GM12878 (cell line): ENCODE data around the gene ISL2. TPM values are rescaled to one million over a fixed set of nuclear protein-coding genes. Genes with fewer than 3 reads are reported as not detected.
A peak's percentile ranks its signal among the peaks of the same experiment; 100 is the strongest.

Experiments
- BHLHE40 ChIP-seq, 2 experiments: fragments of 450-650 bp in 1 of 2; IDR thresholded peaks; 2 replicates each; pipeline ENCODE4 v1.6.1; 2011 to 2017; ENCODE audit warnings: low read depth in 2 of 2, borderline replicate concordance in 1 of 2, improper control_type of control experiment in 1 of 2, low read length in 1 of 2, mild to moderate bottlenecking in 1 of 2
- BMI1 ChIP-seq: fragments of 450-650 bp; IDR thresholded peaks from 2 replicates; pipeline ENCODE4 v1.6.1; 2016; ENCODE audit warnings: mild to moderate bottlenecking, moderate library complexity, borderline replicate concordance
- BRCA1 ChIP-seq: IDR thresholded peaks from 2 replicates; pipeline ENCODE4 v1.6.1; 2011; ENCODE audit warnings: low read depth, low read length, improper control_type of control experiment
- CBX3 ChIP-seq: fragments of 200-600 bp; sonication (generic); IDR thresholded peaks from 2 replicates; pipeline ENCODE4 v1.6.1; 2016; ENCODE audit warnings: low read depth, borderline replicate concordance
- LARP7 ChIP-seq: fragments of 450-650 bp; IDR thresholded peaks from 2 replicates; pipeline ENCODE4 v1.6.1; 2017; ENCODE audit warnings: mild to moderate bottlenecking
- MEF2B ChIP-seq: fragments of 450-650 bp; IDR thresholded peaks from 2 replicates; pipeline ENCODE4 v1.6.1; 2018; ENCODE audit warnings: mild to moderate bottlenecking, moderate library complexity; ENCODE audit not compliant: partially characterized antibody, poor library complexity, severe bottlenecking
- MTA2 ChIP-seq: fragments of 450-650 bp; IDR thresholded peaks from 2 replicates; pipeline ENCODE4 v1.6.1; 2016; ENCODE audit warnings: low read depth, mild to moderate bottlenecking, moderate library complexity
- NFXL1 ChIP-seq: fragments of 450-650 bp; IDR thresholded peaks from 2 replicates; pipeline ENCODE4 v1.6.1; 2017; ENCODE audit warnings: antibody characterized with exemption, mild to moderate bottlenecking, borderline replicate concordance
- NR2C1 ChIP-seq: fragments of 450-650 bp; IDR thresholded peaks from 2 replicates; pipeline ENCODE4 v1.6.1; 2017; ENCODE audit warnings: antibody characterized with exemption, mild to moderate bottlenecking, moderate library complexity
- PAX8 ChIP-seq: fragments of 450-650 bp; IDR thresholded peaks from 2 replicates; pipeline ENCODE4 v1.6.1; 2017; ENCODE audit warnings: mild to moderate bottlenecking, moderate library complexity
- PML ChIP-seq: IDR thresholded peaks from 2 replicates; pipeline ENCODE4 v1.6.1; 2012; ENCODE audit warnings: low read length, inconsistent platforms
- POLR2AphosphoS5 ChIP-seq: IDR thresholded peaks from 2 replicates; pipeline ENCODE4 v1.6.1; 2011; ENCODE audit warnings: mild to moderate bottlenecking, low read length, inconsistent platforms
- SKIL ChIP-seq: fragments of 450-650 bp; IDR thresholded peaks from 2 replicates; pipeline ENCODE4 v1.6.1; 2017; ENCODE audit warnings: mild to moderate bottlenecking, low read depth, inconsistent platforms; ENCODE audit not compliant: poor library complexity, severe bottlenecking
- SMARCA5 ChIP-seq: fragments of 450-650 bp; IDR thresholded peaks from 2 replicates; pipeline ENCODE4 v1.6.1; 2017; ENCODE audit warnings: mild to moderate bottlenecking
- SP1 ChIP-seq: IDR thresholded peaks from one replicate; pipeline ENCODE4 v1.6.1; 2011; ENCODE audit warnings: low read depth, low read length
- SRF ChIP-seq, 2 experiments: IDR thresholded peaks; 2 replicates each; pipeline ENCODE4 v1.6.1; 2011; ENCODE audit warnings: low read depth in 2 of 2, low read length in 2 of 2, mild to moderate bottlenecking in 1 of 2, moderate library complexity in 1 of 2
- ZSCAN29 ChIP-seq: fragments of 450-650 bp; IDR thresholded peaks from 2 replicates; pipeline ENCODE4 v1.6.1; 2017; ENCODE audit warnings: mild to moderate bottlenecking, moderate library complexity
- polyA plus RNA-seq, 11 experiments: library from polyadenylated mRNA; depleted of rRNA in 4 of 11; unstranded in 6 of 11; stranded (reverse) in 5 of 11; fragments of >200 nt; fragmentation: Nextera tagmentation in 4 of 11; fragmentation: Illumina TruSeq in 1 of 11; extraction: Ambion mirVana in 4 of 11; extraction: Trizol in 1 of 11; gene quantifications; 1 replicate in 1 of 11; 2 replicates in 10 of 11; pipeline versions ENCODE4 v1.2.1 to v1.2.3, GENCODE V29; 2011 to 2016; ENCODE audit warnings: inconsistent platforms in 2 of 11, missing spikeins in 2 of 11, low read depth in 1 of 11
- total RNA-seq, 4 experiments: library from RNA; depleted of rRNA in 3 of 4; stranded (reverse); fragments of >200 nt in 3 of 4; fragmentation: Illumina TruSeq in 1 of 4; extraction: Trizol in 1 of 4; gene quantifications; 2 replicates each; pipeline versions ENCODE4 v1.2.1 to v1.2.3, GENCODE V29; 2013 to 2021
- TF ChIP-seq, protein P1 (sequence below): IDR thresholded peaks from 2 replicates; pipeline ENCODE4 v1.6.1; 2011; ENCODE audit warnings: low read depth, low read length, improper control_type of control experiment, borderline replicate concordance
- TF ChIP-seq, protein P2 (sequence below): IDR thresholded peaks from 2 replicates; pipeline ENCODE4 v1.6.1; 2012; ENCODE audit warnings: mild to moderate bottlenecking, low read depth, low read length
- TF ChIP-seq, protein P3 (sequence below): fragments of 450-650 bp; IDR thresholded peaks from 2 replicates; pipeline ENCODE4 v1.6.1; 2017; ENCODE audit warnings: borderline replicate concordance

ISL2 gene
- total and polyA plus RNA-seq, 10 of the 15 experiments (the other 5 are each of a cell fraction or from before 2014, with no cell fraction given), result 0.05 to 0.26 (median 0.08) TPM; not detected in 7

- no peak for TF ChIP-seq MTA2
- no peak for TF ChIP-seq PAX8
- TF ChIP-seq NFXL1, result no peak
- TF ChIP-seq, protein P1, sequence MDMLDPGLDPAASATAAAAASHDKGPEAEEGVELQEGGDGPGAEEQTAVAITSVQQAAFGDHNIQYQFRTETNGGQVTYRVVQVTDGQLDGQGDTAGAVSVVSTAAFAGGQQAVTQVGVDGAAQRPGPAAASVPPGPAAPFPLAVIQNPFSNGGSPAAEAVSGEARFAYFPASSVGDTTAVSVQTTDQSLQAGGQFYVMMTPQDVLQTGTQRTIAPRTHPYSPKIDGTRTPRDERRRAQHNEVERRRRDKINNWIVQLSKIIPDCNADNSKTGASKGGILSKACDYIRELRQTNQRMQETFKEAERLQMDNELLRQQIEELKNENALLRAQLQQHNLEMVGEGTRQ, result no peak
- TF ChIP-seq, protein P2, sequence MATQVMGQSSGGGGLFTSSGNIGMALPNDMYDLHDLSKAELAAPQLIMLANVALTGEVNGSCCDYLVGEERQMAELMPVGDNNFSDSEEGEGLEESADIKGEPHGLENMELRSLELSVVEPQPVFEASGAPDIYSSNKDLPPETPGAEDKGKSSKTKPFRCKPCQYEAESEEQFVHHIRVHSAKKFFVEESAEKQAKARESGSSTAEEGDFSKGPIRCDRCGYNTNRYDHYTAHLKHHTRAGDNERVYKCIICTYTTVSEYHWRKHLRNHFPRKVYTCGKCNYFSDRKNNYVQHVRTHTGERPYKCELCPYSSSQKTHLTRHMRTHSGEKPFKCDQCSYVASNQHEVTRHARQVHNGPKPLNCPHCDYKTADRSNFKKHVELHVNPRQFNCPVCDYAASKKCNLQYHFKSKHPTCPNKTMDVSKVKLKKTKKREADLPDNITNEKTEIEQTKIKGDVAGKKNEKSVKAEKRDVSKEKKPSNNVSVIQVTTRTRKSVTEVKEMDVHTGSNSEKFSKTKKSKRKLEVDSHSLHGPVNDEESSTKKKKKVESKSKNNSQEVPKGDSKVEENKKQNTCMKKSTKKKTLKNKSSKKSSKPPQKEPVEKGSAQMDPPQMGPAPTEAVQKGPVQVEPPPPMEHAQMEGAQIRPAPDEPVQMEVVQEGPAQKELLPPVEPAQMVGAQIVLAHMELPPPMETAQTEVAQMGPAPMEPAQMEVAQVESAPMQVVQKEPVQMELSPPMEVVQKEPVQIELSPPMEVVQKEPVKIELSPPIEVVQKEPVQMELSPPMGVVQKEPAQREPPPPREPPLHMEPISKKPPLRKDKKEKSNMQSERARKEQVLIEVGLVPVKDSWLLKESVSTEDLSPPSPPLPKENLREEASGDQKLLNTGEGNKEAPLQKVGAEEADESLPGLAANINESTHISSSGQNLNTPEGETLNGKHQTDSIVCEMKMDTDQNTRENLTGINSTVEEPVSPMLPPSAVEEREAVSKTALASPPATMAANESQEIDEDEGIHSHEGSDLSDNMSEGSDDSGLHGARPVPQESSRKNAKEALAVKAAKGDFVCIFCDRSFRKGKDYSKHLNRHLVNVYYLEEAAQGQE, result no peak
- TF ChIP-seq SRF (IDR thresholded peaks at IDR 0.05; ENCODE audit: low read depth in 2 of 2, low read length in 2 of 2), result peak; percentile 76 to 81; a peak in 3 of 4 replicates
- no peak for TF ChIP-seq POLR2AphosphoS5
- no peak for TF ChIP-seq SP1
- no peak for TF ChIP-seq NR2C1
- peak; percentile 95 for TF ChIP-seq BMI1
- TF ChIP-seq MEF2B, result no peak
- TF ChIP-seq, protein P3, sequence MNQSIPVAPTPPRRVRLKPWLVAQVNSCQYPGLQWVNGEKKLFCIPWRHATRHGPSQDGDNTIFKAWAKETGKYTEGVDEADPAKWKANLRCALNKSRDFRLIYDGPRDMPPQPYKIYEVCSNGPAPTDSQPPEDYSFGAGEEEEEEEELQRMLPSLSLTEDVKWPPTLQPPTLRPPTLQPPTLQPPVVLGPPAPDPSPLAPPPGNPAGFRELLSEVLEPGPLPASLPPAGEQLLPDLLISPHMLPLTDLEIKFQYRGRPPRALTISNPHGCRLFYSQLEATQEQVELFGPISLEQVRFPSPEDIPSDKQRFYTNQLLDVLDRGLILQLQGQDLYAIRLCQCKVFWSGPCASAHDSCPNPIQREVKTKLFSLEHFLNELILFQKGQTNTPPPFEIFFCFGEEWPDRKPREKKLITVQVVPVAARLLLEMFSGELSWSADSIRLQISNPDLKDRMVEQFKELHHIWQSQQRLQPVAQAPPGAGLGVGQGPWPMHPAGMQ, result no peak
- TF ChIP-seq CBX3, result no peak
- no peak for TF ChIP-seq SMARCA5
- no peak for TF ChIP-seq PML
- TF ChIP-seq BRCA1, result no peak
- TF ChIP-seq LARP7, result no peak
- TF ChIP-seq BHLHE40 (IDR thresholded peaks at IDR 0.05; ENCODE audit: borderline replicate concordance in 1 of 2, low read depth in 2 of 2, low read length in 1 of 2), result peak; percentile 60 to 84
- no peak for TF ChIP-seq ZSCAN29
- no peak for TF ChIP-seq SKIL
Observed at GRCh38 chr15:76340198-76340802, 3.7 kb downstream of the ISL2 start (continued).
